NOMO-1 treated with dmso at 0.1 percent for 144 hours (cell line): ENCODE measurements around the gene GLCCI1.
"Not testable (repeated sequence)": the region's sequence is repeated elsewhere in the genome, so short reads cannot be mapped to it uniquely, and the experiment has no call there.

Experiments
- DNase-seq: peaks from one replicate; lab custom pipeline; 2025; ENCODE audit not compliant: unreplicated experiment; lab: John Stamatoyannopoulos, UW

GLCCI1 gene

GRCh38 chr7:8086239-8086638, 117.6 kb downstream of the GLCCI1 start:
- DNase-seq: no peak

- no peak for DNase-seq
These were observed 120.6 kb downstream of the GLCCI1 start for GRCh38 chr7:8089036-8089780.

- DNase-seq: no peak
These were observed 123.5 kb downstream of the GLCCI1 start for GRCh38 chr7:8092140-8092539.

GRCh38 chr7:8094164-8095140, 125.9 kb downstream of the GLCCI1 start:
- no peak for DNase-seq

- not testable (repeated sequence) for DNase-seq
These were observed 132.7 kb downstream of the GLCCI1 start for GRCh38 chr7:8101292-8101691.

GRCh38 chr7:8103282-8103681, 134.7 kb downstream of the GLCCI1 start:
- no peak for DNase-seq

GRCh38 chr7:8105449-8106095, 137.0 kb downstream of the GLCCI1 start:
- no peak for DNase-seq

GRCh38 chr7:8109196-8110022, 140.8 kb downstream of the GLCCI1 start:
- no peak for DNase-seq

GRCh38 chr7:8111282-8111960, 142.8 kb downstream of the GLCCI1 start:
- DNase-seq: no peak

GRCh38 chr7:8112685-8113084, 144.1 kb downstream of the GLCCI1 start:
- DNase-seq: no peak

- no peak for DNase-seq
These were observed 144.6 kb downstream of the GLCCI1 start for GRCh38 chr7:8113184-8113583.

- DNase-seq: no peak
These were observed 145.6 kb downstream of the GLCCI1 start for GRCh38 chr7:8114175-8114574.

GRCh38 chr7:8115547-8116402, 147.2 kb downstream of the GLCCI1 start:
- DNase-seq: no peak

- no peak for DNase-seq
These were observed 148.6 kb downstream of the GLCCI1 start for GRCh38 chr7:8117195-8117594.

GRCh38 chr7:8119262-8119661, 150.7 kb downstream of the GLCCI1 start:
- DNase-seq: no peak

- DNase-seq: no peak
These were observed 151.9 kb downstream of the GLCCI1 start for GRCh38 chr7:8120390-8121058.

GRCh38 chr7:8121243-8121642, 152.6 kb downstream of the GLCCI1 start:
- DNase-seq: no peak

GRCh38 chr7:8125680-8126444, 157.3 kb downstream of the GLCCI1 start:
- peak; percentile 41 for DNase-seq
